Stimulated activated CD8-positive, alpha-beta memory T cell treated with anti-CD3 and anti-CD28 coated beads, Interleukin-15, amount 100 ng/mL, for 1 hour (primary cell): ENCODE measurements around the gene TDRKH.

Experiments used
- DNase-seq: peaks from one replicate; pipeline ENCODE4 v3.0.0-alpha.2; 2020; ENCODE audit warnings: low read depth

TDRKH gene

GRCh38 chr1:151822404-151822803 is 32.1 kb upstream of the TDRKH start:
- DNase-seq: no peak

DNA sequence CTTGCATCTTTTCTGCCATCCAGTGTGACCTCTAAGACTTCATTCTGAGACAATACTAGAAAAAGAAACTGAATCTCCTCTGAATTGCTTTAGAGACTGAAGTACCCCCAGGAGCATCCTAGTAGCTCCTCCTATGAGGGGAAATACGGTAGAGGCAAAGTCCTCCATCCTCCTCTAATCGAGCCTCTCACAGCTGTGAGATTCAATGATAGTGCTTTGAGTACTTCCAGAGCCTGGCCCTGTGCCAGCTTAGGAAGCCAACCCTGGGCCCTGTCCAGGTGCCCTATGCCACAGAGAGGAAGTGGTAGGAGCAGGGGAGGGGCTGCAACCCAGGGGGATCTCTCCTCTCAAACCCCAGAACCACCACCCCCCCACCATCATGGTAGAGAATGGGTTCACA is 30.6 kb upstream of the TDRKH start:
- DNase-seq: no peak

GRCh38 chr1:151819976-151820623 is 29.8 kb upstream of the TDRKH start:
- DNase-seq: no peak

DNA sequence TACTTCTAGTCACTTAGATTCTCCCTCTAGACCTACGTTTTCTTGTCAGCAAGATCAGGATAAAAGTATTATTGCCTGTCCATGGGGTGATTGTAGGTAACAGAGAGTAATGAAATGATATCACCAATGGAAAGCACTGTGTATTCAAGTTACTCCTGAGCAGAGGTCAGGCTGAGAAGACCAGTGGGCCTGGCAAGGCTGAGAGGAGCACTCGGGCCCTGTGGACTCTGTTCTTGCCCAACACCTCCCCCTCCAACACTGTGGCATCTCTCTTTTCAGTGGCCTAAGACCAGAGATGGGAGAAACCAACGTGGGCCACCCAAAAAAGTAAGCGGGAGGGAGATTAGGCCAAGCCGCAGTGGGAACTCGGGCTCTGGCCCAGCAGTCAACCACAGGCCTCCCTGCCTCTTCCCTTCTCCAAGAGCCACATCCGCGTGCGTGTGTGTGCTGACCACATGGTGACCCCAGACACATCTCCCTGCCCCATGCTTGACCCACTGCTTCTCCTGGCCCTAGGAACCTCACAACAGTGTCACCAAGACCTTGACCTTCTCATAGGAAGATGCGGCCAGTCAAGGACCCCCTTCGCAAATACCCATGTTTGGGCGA is 29.0 kb upstream of the TDRKH start:
- no peak for DNase-seq

DNA sequence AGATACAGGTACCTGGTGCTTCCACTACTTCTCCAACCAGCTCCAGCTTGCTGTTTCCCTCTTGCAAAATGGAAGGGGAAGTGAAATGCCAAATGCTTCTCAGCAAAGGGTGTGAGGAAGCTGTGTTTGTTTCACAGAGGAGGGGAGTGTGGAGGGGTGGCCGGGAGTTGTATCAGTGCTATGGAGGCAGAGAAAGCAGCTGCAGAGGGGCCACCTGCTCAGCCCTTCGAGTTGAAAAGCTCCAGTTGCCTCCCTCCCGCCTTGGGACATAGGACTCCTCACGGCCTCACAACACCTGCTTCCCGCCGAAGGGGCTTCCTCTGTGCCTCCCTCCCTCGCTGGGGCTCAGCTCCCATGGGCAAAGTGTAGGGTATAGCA is 27.0 kb upstream of the TDRKH start:
- DNase-seq: no peak

- DNase-seq: no peak
These were observed 26.4 kb upstream of the TDRKH start for GRCh38 chr1:151816548-151817352.

DNA sequence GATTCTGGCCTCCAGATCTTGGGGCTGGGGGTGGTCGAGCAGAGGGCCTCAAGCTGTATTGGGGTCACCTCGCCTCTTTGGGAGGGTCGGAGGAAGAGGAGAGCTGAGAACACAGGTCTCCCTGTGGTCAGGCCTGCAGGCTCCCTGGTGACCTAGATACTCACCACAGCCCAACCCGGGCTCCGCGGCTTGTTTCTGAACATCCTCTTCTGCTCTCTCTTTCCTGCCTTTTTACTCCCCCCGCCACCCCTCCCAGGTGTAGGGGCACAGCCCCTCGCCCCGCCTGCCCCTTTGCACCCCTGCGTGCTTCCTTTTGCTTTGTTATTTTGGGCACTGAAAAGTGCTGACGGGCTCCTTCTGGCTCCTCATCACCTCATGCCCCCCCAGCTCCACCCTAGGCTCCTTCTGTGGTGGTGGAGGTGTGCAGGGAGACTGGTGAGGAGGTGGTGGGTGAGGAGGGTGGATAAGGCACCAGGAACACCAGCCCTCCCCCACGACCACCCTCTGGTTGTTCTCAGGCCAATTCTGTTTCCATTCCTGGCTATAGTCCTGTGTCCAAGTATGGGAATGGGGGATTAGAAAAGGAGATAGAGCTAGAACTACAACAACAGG is 25.5 kb upstream of the TDRKH start:
- DNase-seq: no peak

DNA sequence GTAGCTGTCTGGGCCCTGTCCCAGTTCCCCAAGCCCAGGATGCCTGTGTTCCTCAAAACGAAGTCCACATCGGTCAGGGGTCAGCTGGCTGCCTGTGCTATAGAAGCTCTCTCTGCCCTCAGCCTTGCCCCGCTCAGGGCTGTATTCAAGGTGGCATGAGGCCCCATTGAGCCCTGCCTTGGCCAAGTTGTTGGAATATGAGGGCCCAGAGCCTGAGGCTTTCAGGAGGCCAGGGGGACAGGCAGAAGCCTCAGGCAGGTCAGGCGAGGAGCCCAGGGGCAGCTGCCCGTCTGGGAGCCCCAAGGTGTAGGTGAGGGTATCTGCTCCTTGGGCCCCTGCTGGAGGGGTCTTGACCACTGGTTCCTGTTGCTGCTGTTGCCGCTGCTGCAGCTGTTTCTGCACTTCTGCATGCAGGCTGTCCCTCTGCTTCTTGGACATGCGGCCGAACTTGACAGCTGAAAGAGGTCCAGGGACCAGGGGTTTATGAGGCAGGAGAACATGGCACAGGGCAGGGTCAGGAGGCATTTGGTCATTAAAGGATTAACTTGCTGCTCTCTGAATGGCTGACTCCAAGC is 24.8 kb upstream of the TDRKH start:
- DNase-seq: no peak

DNA sequence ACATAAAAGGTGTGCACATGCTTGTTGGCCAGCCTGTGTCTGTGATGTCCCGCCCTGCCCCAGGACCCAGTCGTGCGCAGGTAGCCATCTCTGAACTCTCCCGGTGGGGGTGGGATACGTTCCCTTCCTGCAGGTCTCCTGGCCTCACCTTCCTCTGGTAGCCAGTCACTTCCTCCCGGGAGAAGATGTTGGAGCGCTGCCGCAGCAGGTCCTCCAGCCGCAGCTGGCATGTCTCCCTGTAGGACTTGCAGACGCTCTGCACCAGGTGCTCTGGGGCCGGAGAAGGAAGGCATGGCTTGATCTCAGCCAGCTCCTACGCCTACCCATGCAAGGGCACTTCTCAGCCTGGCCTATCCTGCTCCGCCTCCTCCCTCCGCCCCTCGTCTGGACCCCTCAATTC is 24.1 kb upstream of the TDRKH start:
- no peak for DNase-seq

- DNase-seq: no peak
These were observed 23.1 kb upstream of the TDRKH start for GRCh38 chr1:151813271-151813977.

GRCh38 chr1:151811181-151811580 is 20.9 kb upstream of the TDRKH start:
- DNase-seq: no peak

GRCh38 chr1:151809985-151810556 is 19.8 kb upstream of the TDRKH start:
- no peak for DNase-seq

- DNase-seq: no peak
These were observed 19.1 kb upstream of the TDRKH start for GRCh38 chr1:151809290-151809984.

DNA sequence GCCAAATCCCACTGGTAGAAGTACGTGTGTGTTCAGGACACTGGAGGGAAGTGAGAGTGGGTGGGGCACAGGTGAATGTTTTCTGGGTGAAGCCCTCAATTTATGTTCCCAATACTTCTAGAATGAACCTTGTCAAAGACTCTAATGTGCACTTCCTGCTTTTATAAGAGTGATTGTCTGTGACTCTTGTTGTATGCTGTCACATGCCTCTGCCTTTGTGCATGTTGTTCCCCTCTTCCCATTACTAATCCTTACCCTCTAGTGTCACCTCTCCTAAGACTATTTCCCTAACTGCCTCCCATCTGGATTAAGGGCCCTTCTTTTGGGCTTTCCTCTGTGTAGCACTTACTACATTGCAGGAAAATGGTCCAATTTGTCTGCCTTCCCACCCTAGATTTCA is 17.5 kb upstream of the TDRKH start:
- no peak for DNase-seq

GRCh38 chr1:151807131-151807530 is 16.8 kb upstream of the TDRKH start:
- no peak for DNase-seq

- no peak for DNase-seq
These were observed 15.9 kb upstream of the TDRKH start for GRCh38 chr1:151806170-151806569.

DNA sequence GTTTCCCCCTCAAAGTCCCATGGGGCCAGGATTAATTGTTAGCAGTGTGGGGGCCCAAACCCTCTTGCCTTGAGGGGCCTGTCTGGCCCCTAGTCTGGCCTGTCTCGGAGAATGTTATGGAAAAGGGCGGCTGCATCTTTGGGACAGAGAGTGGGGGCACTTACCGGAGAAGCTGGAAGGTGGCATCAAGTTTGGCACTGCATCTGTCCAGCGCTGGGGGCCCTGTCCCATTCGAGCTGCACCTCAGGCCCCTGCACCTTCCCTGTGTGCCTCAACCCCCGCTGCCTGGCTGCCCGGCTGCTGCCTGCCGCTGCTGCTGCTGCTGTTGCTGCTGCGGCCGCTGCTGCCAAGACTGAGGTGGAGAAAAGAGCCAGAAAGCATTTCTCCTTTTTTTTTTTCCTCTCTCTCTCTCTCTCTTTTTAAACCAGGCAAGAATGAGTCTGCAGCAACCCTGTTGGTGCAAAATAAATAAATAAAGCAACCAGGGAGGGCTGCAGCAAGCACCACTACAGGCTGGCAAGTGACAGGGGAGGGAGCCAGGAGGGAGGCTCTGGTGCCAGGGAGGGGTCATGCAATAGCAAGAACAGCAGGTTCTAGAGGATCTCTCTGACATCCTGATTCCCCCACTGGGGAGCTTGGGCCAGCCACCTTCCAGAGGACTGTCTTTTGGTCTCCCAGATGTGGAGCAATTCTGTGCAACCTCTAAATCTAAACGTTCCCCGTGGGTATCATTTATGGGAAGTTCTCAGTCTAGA is 14.9 kb upstream of the TDRKH start, which contains the start of gene LINGO4:
Gene LINGO4, minus strand, starts transcription at position 354 of the 755 bp plus-strand sequence. CDS start 2,715 bp downstream, outside the sequence.
- no peak for DNase-seq

DNA sequence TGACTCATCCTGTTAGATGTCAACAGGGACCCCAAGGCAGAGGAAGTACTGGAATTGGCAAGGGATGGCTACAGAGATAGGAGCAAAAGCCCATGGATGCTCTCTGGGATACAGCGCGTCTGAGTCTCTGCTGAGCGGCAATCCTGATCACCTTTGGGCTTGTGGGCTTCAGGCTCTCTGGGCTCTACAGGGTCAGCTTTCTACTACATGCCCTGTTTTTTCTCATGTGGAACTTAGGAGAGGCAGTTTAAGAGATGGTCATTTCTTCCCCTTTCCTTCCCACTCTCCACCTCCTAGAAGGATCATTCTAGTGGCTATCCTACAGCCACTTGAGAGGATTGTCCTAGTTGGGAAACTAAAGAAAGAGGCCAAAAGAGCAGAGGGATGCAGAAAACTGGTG is 13.6 kb upstream of the TDRKH start:
- DNase-seq: no peak

DNA sequence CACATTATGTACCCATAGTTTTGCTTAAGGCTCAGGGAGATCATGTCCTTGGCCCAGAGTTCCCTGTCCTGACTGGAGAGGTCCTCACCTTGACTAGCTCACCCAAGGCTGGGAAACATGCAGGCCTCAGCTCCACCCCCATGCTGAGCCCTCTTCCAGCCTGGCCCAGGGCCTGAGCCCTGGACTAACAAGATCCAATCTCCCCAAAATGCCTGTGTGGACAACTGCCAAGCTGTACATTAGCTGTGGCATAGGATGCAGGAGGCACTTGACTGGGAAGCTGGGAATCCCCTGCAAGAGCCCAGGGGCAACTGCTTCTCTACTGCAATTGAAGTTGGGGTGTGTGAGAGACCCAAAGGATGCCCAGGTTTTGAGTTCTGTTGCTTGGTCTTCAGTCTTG is 12.9 kb upstream of the TDRKH start:
- no peak for DNase-seq

DNA sequence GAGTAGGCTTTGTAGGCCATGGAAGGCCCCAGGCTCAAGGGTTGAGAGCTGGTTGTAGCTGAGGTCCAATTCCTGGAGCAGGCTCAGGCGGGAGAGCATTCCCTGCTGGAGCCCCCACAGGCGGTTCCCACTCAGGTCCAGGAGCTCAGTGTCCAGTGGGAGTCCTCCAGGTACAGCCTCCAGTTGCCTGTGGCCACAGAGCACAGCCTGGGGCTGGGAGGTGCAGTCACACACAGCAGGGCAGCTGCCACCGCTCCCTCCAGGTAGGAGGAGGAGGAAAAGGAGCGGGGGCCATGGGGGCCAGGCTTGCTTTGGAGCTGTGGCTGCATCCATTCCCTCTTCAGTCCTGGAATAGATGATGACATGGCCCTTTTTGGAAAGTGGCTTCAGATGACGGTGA is 12.1 kb upstream of the TDRKH start:
- DNase-seq: no peak
